ENCODE data around the gene FAM3B.

DNA sequence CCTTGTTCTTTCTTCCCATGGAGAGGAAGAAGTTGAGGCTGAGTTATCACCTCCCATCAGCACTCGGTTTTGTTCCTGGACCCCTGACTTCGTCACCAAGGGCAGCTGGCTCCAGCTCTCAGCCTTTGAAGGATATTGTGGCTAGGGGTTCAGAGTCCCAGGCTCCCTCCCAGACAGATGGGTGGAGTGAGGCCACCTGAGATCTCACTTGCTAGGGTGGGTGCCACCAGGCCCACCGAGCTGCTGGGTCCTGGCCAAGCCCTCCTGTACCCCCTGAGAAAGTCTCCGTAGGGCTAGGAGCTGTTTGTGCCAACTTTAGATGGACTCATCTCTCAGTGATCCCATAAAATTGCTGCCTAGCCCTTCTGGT lies 52.1 kb downstream of the FAM3B start:
- TF ChIP-seq, protein P1, sequence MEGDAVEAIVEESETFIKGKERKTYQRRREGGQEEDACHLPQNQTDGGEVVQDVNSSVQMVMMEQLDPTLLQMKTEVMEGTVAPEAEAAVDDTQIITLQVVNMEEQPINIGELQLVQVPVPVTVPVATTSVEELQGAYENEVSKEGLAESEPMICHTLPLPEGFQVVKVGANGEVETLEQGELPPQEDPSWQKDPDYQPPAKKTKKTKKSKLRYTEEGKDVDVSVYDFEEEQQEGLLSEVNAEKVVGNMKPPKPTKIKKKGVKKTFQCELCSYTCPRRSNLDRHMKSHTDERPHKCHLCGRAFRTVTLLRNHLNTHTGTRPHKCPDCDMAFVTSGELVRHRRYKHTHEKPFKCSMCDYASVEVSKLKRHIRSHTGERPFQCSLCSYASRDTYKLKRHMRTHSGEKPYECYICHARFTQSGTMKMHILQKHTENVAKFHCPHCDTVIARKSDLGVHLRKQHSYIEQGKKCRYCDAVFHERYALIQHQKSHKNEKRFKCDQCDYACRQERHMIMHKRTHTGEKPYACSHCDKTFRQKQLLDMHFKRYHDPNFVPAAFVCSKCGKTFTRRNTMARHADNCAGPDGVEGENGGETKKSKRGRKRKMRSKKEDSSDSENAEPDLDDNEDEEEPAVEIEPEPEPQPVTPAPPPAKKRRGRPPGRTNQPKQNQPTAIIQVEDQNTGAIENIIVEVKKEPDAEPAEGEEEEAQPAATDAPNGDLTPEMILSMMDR (IDR thresholded peaks at IDR 0.05; ENCODE audit: low read depth, low read length): no peak
- TF ChIP-seq EZH2phosphoT487 (IDR thresholded peaks at IDR 0.05; ENCODE audit: low read depth): no peak

Data from OCI-LY3 (cell line).